ENCODE data around the gene CD177. TPM values are rescaled to one million over a fixed set of nuclear protein-coding genes. Genes with fewer than 3 reads are reported as not detected.

Gene CD177
- total RNA-seq, 1 experiment from 2014 or later, result not detected

- no TSS peak for BruUV-seq (replicated peaks)
- DNase-seq (ENCODE audit: low read depth, low spot score) (no peak), ATAC-seq (no peak)
- ChIA-PET CTCF (no interaction called here), RAD21 (ENCODE audit: low non-redundant PET in 1 of 2, low total read pairs in 2 of 2, uncharacterized antibody in 2 of 2, unreplicated experiment in 2 of 2) (no interaction called here), POLR2A (no interaction called here)
- H3K9me3 ChIP-seq (ENCODE audit: control insufficient read depth in 1 of 2, insufficient read depth in 1 of 2, low read depth in 1 of 2, low read length in 2 of 2), result no peaks in the 10 kb centered on the region
- TF ChIP-seq SP1 (IDR thresholded peaks at IDR 0.05; ENCODE audit: low read depth) (no peak), ZFX (IDR thresholded peaks at IDR 0.05) (no peak), ZBTB33 (IDR thresholded peaks at IDR 0.05; ENCODE audit: extremely low read depth, insufficient replicate concordance, low read length) (no peak), FOSL1 (IDR thresholded peaks at IDR 0.05; ENCODE audit: low read depth) (no peak), JUND (IDR thresholded peaks at IDR 0.05) (no peak), YY1 (IDR thresholded peaks at IDR 0.05; ENCODE audit: extremely low read depth, insufficient replicate concordance, low read depth, low read length) (no peak), TCF7L2 (IDR thresholded peaks at IDR 0.05; ENCODE audit: borderline replicate concordance, extremely low read depth, insufficient read depth, insufficient read length) (no peak), EZH2 (IDR thresholded peaks at IDR 0.05) (no peak), REST (IDR thresholded peaks at IDR 0.05; ENCODE audit: low read depth) (no peak), POLR2AphosphoS5 (IDR thresholded peaks at IDR 0.05; ENCODE audit: low read depth, low read length) (no peak), SRF (IDR thresholded peaks at IDR 0.05; ENCODE audit: low read depth) (no peak), EGR1 (IDR thresholded peaks at IDR 0.05; ENCODE audit: low read depth) (no peak), RAD21 (IDR thresholded peaks at IDR 0.05; ENCODE audit: low read depth) (no peak)
- TF ChIP-seq, protein P1, sequence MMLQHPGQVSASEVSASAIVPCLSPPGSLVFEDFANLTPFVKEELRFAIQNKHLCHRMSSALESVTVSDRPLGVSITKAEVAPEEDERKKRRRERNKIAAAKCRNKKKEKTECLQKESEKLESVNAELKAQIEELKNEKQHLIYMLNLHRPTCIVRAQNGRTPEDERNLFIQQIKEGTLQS (IDR thresholded peaks at IDR 0.05), result no peak
- TF ChIP-seq, protein P2, sequence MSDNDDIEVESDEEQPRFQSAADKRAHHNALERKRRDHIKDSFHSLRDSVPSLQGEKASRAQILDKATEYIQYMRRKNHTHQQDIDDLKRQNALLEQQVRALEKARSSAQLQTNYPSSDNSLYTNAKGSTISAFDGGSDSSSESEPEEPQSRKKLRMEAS (IDR thresholded peaks at IDR 0.05), result no peak
- no peak overlapping the region for H3K9ac ChIP-seq (ENCODE audit: low read length)
- no peak overlapping the region for H2AFZ ChIP-seq (ENCODE audit: low read depth, low read length, poor library complexity, severe bottlenecking)
- H3K4me1 ChIP-seq (ENCODE audit: control insufficient read depth in 1 of 2, insufficient read depth in 2 of 2, low read length in 2 of 2), result no peaks in the 10 kb centered on the region
- H4K20me1 ChIP-seq (ENCODE audit: insufficient read depth), result no peaks in the 10 kb centered on the region
- no peaks in the 10 kb centered on the region for H3K9me2 ChIP-seq (ENCODE audit: insufficient read depth)
- H3K79me2 ChIP-seq (ENCODE audit: insufficient read depth, low read length), result no peaks in the 10 kb centered on the region
- no peak overlapping the region for H3K4me3 ChIP-seq (replicated peaks in 1 of 2; ENCODE audit: low read depth in 1 of 2, low read length in 2 of 2)
- H3K27ac ChIP-seq (ENCODE audit: low read depth, low read length), result no peak overlapping the region
- no peaks in the 10 kb centered on the region for H3K36me3 ChIP-seq (ENCODE audit: control insufficient read depth in 1 of 2, insufficient read depth in 2 of 2, low read length in 2 of 2)
- no peak overlapping the region for H3K4me2 ChIP-seq (ENCODE audit: low read length)
- intact Hi-C loops (cut with micrococcal nuclease), result no loop called here
- peaks cover 21% of the 10 kb centered on the region; the same call in 1 of the 2 replicates for H3K27me3 ChIP-seq (ENCODE audit: insufficient read depth, low read length)
Measured at GRCh38 chr19:43371909-43372308, 18.4 kb downstream of the CD177 start.
